ACC112 (cell line): ENCODE results near the gene ANXA7.
"Not testable (repeated sequence)": the region's sequence is repeated elsewhere in the genome, so short reads cannot be mapped to it uniquely, and the experiment has no call there.

Experiments used
- H2AFZ ChIP-seq: fragments of 200-600 bp; sonication (generic); one replicate; pipeline ENCODE4 v1.6.0; 2017; ENCODE audit warnings: antibody characterized with exemption, low read length; ENCODE audit not compliant: unreplicated experiment
- H3K27ac ChIP-seq: fragments of 200-600 bp; sonication (generic); 2 replicates; pipeline ENCODE4 v1.5.1; 2014; ENCODE audit warnings: low read depth, mild to moderate bottlenecking, antibody characterized with exemption, low read length, moderate library complexity
- H3K27me3 ChIP-seq: fragments of 200-600 bp; sonication (generic); 2 replicates; pipeline ENCODE4 v1.6.1; 2014; ENCODE audit warnings: mild to moderate bottlenecking, antibody characterized with exemption, low read length, moderate library complexity, mixed read lengths; ENCODE audit not compliant: insufficient read depth
- H3K36me3 ChIP-seq: fragments of 200-600 bp; sonication (generic); 2 replicates; pipeline ENCODE4 v1.6.1; 2016; ENCODE audit warnings: mild to moderate bottlenecking, antibody characterized with exemption, low read length, moderate library complexity, mixed read lengths; ENCODE audit not compliant: insufficient read depth
- H3K4me1 ChIP-seq: fragments of 200-600 bp; sonication (generic); one replicate; pipeline ENCODE4 v1.6.1; 2016; ENCODE audit warnings: low read length, mixed read lengths; ENCODE audit not compliant: insufficient read depth, unreplicated experiment, control insufficient read depth
- H3K4me3 ChIP-seq: fragments of 200-600 bp; sonication (generic); 2 replicates; pipeline ENCODE4 v1.5.1; 2014; ENCODE audit warnings: mild to moderate bottlenecking, low read depth, low read length
- H3K79me2 ChIP-seq: fragments of 200-600 bp; sonication (generic); one replicate; pipeline ENCODE4 v1.6.0; 2016; ENCODE audit warnings: low read length; ENCODE audit not compliant: control insufficient read depth, unreplicated experiment, insufficient read depth

ANXA7 gene

GRCh38 chr10:73340121-73340520 lies 73.7 kb downstream of the ANXA7 start:
- Histone ChIP-seq H2AFZ (no peak overlapping the region), H3K4me3 (no peak overlapping the region), H3K27me3 (no peaks in the 10 kb centered on the region), H3K4me1 (no peaks in the 10 kb centered on the region), H3K27ac (no peak overlapping the region), H3K79me2 (no peaks in the 10 kb centered on the region), H3K36me3 (no peaks in the 10 kb centered on the region)

- H3K27me3 ChIP-seq: no peaks in the 10 kb centered on the region
- no peaks in the 10 kb centered on the region for H3K36me3 ChIP-seq
- no peak overlapping the region for H2AFZ ChIP-seq
- no peak overlapping the region for H3K27ac ChIP-seq
- no peaks in the 10 kb centered on the region for H3K4me1 ChIP-seq
- no peak overlapping the region for H3K4me3 ChIP-seq
- no peaks in the 10 kb centered on the region for H3K79me2 ChIP-seq
Observed at GRCh38 chr10:73339436-73339835, 74.4 kb downstream of the ANXA7 start.

GRCh38 chr10:73338801-73339368 lies 75.0 kb downstream of the ANXA7 start:
- Histone ChIP-seq H3K4me3 (no peak overlapping the region), H2AFZ (no peak overlapping the region), H3K36me3 (no peaks in the 10 kb centered on the region), H3K79me2 (no peaks in the 10 kb centered on the region), H3K27me3 (no peaks in the 10 kb centered on the region), H3K4me1 (no peaks in the 10 kb centered on the region), H3K27ac (no peak overlapping the region)

GRCh38 chr10:73333202-73333601 lies 80.7 kb downstream of the ANXA7 start:
- Histone ChIP-seq H3K27ac (no peak overlapping the region), H3K27me3 (no peaks in the 10 kb centered on the region), H3K4me1 (no peaks in the 10 kb centered on the region), H3K79me2 (no peaks in the 10 kb centered on the region), H3K4me3 (no peak overlapping the region), H3K36me3 (no peaks in the 10 kb centered on the region), H2AFZ (no peak overlapping the region)

- no peaks in the 10 kb centered on the region for H3K4me1 ChIP-seq
- no peak overlapping the region for H3K4me3 ChIP-seq
- no peaks in the 10 kb centered on the region for H3K36me3 ChIP-seq
- H2AFZ ChIP-seq: no peak overlapping the region
- H3K79me2 ChIP-seq: no peaks in the 10 kb centered on the region
- H3K27me3 ChIP-seq: no peaks in the 10 kb centered on the region
- H3K27ac ChIP-seq: no peak overlapping the region
Observed at GRCh38 chr10:73332379-73332778, 81.5 kb downstream of the ANXA7 start.

- not testable (repeated sequence) for H3K27ac ChIP-seq, H3K79me2 ChIP-seq
Observed at GRCh38 chr10:73328523-73328922, 85.3 kb downstream of the ANXA7 start.

GRCh38 chr10:73325290-73325689 lies 88.6 kb downstream of the ANXA7 start:
- not testable (repeated sequence) for H2AFZ ChIP-seq, H3K4me3 ChIP-seq, H3K4me1 ChIP-seq, H3K36me3 ChIP-seq, H3K27ac ChIP-seq, H3K27me3 ChIP-seq, H3K79me2 ChIP-seq

More at GRCh38 chr10:73328523-73328922, 85.3 kb downstream of the ANXA7 start:
- not testable (repeated sequence) for H3K4me1 ChIP-seq, H3K27me3 ChIP-seq, H3K4me3 ChIP-seq, H2AFZ ChIP-seq, H3K36me3 ChIP-seq
